Embryonic facial prominence (tissue), 1 donor: ENCODE measurements around the gene INTS11.

Experiments used
- DNase-seq: peaks from one replicate; pipeline ENCODE4 v3.0.0-alpha.2; 2016; ENCODE audit errors: extremely low spot score

The INTS11 gene

GRCh38 chr1:1299686-1300351, 24.6 kb downstream of the INTS11 start:
- no peak for DNase-seq

- DNase-seq, result no peak
Observed at GRCh38 chr1:1298861-1299685, 25.4 kb downstream of the INTS11 start.

- no peak for DNase-seq
Observed at GRCh38 chr1:1297802-1298424, 26.5 kb downstream of the INTS11 start.

- DNase-seq, result no peak
Observed at GRCh38 chr1:1296070-1297061, 28.1 kb downstream of the INTS11 start.

GRCh38 chr1:1295154-1295923, 29.1 kb downstream of the INTS11 start:
- no peak for DNase-seq

- DNase-seq, result no peak
Observed at GRCh38 chr1:1294250-1294890, 30.1 kb downstream of the INTS11 start.

DNA sequence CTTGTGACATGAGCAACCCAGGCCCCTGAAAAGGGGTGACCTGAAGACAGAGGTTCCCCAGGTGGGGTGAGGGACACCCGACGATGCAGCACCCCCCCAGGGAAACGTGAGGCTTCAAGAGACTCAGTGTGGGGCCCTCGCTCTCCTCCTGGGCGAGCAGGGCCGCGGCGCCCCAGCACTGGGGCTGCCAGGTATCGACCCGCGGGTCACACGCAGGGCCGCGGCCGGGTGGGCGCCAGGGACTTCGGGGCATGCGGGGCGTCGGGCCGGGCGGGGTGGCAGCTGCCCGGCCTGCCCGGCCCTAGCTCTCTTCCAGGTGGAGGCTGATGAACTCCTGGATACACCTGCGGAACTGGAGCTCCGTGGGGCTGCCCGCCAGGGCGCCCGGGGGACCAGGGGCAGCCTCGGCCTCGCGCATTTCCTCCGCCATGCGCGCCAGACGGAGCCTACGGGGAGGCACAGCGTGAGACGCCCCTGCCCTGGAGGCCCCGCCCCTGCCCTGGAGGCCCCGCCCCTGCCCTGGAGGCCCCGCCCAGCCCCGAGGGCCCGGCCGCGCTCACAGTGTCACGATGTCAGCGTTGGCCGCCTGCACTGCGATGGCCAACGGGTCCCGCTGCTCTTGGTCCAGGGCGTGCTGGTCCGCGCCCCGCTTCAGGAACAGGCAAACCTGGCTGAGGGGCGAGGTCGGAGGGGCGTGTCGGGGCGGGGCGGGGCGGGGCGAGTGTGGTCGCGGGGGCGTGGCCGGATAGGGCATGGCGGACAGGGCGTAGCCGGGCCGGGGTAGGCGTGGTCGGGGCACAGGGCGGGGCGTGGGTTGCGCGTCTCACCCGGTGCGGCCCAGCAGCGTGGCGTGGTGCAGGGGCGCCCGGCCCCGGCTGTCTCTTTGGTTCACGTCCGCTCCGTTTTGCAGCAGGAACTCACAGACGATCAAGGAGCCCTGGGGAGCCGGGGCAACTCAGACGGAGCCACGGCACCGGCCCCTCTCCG, 30.9 kb downstream of the INTS11 start:
- no peak for DNase-seq

- no peak for DNase-seq
Observed at GRCh38 chr1:1292851-1293250, 31.6 kb downstream of the INTS11 start.

DNA sequence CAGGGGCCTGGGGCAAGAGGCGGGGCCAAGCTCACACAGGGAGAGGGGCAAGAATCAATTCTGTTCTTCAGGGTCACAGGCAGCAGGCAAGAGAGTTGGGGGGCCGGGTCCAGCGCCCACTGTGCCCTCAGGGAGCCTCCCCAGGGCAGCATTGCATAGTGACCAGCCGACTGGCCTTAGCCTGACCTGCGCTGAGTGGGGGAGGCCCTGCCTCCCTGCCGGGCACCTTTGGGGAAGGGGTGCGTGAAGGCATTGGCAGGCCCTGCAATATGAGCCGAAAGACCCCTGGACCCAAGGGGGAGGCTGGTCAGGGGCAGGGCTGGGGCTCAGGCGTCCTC, 32.0 kb downstream of the INTS11 start:
- DNase-seq, result no peak

DNA sequence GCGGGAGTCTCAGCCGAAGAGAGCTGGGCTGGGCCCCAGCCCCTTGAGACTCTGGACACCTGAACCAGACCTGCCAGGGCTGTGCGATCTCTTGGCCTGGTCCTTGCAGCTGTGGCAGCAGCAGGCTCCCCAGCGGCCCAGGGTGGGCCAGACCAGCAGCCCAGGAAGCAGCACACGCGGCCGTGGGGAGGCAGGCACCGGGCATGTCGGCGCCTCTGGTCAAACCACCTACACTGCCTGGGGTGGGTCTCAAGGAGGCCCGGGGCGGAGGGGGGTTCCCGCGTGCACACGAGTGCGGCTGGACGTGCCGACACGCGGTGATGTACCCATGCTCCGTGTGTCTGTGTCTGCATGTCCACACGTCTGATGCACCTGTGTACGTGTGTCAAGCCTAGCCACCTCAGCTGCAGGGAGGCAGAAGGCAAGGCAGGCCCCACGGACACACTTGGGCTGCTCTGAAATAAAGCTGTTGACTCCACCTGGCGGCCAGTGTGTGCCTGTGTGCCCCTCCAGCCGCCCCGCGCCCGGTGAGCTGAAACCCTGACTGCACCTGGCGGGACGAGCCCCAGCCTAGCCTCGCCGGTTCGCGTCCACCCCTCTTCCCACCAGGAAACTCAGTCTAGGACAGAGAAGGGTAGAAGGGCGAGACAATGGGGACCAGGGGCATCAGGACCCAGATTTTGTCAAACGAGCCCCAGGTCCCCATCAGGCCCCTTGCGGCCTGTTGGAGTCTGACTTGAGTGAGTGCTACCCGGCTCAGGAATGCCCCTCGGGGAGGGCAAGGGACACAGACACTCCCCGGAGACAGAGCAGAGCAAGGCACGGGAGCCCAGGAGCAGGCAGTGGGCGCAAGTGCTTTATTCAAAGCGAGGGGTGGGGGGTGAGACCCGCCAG, 32.7 kb downstream of the INTS11 start:
- DNase-seq, result no peak

DNA sequence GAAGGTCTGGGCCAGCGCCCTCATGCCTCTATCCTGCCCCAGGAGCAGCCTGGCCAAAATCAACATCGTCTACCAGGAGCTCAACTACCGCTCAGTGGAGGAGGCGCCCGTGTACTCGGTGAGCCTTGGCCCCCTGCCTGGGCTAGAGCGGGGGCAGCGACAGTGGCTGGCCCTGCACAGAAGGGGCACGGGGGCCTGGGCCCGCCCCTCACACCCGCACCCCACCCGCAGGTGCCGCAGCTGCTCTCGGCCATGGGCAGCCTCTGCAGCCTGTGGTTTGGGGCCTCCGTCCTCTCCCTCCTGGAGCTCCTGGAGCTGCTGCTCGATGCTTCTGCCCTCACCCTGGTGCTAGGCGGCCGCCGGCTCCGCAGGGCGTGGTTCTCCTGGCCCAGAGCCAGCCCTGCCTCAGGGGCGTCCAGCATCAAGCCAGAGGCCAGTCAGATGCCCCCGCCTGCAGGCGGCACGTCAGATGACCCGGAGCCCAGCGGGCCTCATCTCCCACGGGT, 33.4 kb downstream of the INTS11 start:
- DNase-seq, result no peak

- no peak for DNase-seq
Observed at GRCh38 chr1:1290238-1290731, 34.2 kb downstream of the INTS11 start.

DNA sequence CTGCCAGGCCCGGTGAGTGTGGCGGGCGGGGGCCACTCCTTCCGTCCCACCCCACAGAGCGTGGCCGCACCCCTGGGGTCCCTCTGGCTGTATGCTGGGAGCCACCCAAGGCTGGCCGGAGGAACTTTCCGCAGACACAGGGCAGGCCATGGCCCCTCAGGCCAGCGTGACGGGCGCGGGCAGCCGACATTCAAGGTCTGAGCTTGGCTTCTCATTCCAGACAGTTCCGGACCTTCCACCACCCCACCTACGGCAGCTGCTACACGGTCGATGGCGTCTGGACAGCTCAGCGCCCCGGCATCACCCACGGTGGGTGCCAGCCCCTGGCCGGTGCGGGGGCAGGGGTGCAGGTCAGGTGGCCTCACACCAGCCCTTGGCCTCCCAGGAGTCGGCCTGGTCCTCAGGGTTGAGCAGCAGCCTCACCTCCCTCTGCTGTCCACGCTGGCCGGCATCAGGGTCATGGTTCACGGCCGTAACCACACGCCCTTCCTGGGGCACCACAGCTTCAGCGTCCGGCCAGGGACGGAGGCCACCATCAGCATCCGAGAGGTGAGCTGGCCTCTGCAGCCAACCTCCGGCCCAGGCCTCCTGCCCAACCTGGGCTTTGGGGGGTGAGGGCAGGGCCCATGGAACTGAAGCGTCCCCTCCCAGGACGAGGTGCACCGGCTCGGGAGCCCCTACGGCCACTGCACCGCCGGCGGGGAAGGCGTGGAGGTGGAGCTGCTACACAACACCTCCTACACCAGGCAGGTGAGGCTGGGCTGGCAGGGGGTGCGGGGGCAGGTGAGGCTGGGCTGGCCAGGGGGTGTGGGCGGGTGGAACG, 37.0 kb downstream of the INTS11 start:
- DNase-seq, result no peak

DNA sequence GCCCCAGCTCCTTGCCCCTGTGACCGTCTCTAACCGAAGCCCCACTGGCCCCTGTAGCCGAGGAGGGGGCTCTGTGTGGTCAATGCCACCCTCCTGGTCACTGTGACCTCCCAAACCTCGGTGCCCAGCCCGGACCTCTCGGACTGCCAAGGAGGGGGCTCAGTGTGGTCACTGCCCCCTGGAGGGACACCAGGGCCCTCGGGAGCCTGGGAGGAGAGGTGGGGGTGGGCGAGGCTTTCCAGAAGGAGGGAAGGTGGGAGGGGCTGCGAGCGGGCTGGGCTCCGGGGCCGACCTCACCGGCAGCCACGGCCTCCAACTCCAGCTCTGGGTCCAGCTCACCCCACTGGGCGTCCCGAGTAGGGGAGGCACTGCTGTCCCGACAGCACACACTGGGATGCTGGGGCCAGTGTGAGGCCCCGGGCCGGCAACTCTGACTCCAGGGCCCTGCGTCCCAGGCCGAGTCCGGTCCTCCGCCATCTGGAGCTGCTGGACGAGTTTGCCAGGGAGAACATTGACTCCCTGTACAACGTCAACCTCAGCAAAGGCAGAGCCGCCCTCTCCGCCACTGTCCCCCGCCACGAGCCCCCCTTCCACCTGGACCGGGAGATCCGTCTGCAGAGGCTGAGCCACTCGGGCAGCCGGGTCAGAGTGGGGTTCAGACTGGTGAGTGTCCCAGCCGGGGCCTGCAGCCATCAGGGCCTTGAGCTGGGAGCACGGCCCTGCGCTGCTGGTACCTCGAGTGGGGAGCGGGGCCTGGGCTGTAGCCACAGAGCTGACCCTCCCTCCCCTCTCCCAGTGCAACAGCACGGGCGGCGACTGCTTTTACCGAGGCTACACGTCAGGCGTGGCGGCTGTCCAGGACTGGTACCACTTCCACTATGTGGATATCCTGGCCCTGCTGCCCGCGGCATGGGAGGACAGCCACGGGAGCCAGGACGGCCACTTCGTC, 37.9 kb downstream of the INTS11 start:
- no peak for DNase-seq

DNA sequence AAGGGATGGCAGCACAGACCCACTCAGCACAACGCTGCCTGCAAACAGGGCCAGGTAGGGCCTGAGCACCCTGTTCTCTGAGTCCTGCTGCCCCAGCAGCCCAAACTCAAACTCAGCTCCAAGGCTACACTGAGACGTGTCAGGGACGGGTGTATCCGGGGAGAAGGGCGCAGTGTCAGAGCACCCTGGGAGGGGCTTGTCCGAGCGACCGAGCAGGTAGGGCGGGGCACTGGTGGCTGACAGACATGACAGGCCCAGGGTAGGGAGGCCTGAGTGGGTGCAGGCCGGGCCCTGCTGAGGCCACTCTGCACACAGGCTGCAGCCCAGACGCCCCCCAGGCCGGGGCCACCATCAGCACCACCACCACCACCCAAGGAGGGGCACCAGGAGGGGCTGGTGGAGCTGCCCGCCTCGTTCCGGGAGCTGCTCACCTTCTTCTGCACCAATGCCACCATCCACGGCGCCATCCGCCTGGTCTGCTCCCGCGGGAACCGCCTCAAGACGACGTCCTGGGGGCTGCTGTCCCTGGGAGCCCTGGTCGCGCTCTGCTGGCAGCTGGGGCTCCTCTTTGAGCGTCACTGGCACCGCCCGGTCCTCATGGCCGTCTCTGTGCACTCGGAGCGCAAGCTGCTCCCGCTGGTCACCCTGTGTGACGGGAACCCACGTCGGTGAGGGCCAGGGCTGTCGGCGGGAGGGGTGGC, 38.7 kb downstream of the INTS11 start:
- DNase-seq, result no peak
